Measurements from ENCODE around the gene LURAP1L. TPM values are rescaled to one million over a fixed set of nuclear protein-coding genes. Genes with fewer than 3 reads are reported as not detected.

The LURAP1L gene
- total RNA-seq, 1 donor from 2014 or later, result 25.6 TPM

- Mint-ChIP-seq H3K4me3 (ENCODE audit: unreplicated experiment) (no peak overlapping the region), H3K4me1 (ENCODE audit: low read depth, unreplicated experiment) (peaks cover 57% of the 10 kb centered on the region), H3K27me3 (ENCODE audit: unreplicated experiment) (peaks cover 10% of the 10 kb centered on the region), H3K27ac (ENCODE audit: unreplicated experiment) (peak overlapping the region; percentile 96), H3K9me3 (ENCODE audit: unreplicated experiment) (peaks cover 10% of the 10 kb centered on the region), H3K36me3 (ENCODE audit: unreplicated experiment) (peaks cover 9% of the 10 kb centered on the region)
- DNase-seq, result no peak
- no peak for TF ChIP-seq CTCF (IDR thresholded peaks at IDR 0.05; ENCODE audit: partially characterized antibody, unreplicated experiment)
Observed at GRCh38 chr9:12796601-12797000, 21.8 kb downstream of the LURAP1L start.

GRCh38 chr9:12797037-12797436 is 22.2 kb downstream of the LURAP1L start:
- Mint-ChIP-seq H3K27ac (ENCODE audit: unreplicated experiment) (peak overlapping the region; percentile 96), H3K4me1 (ENCODE audit: low read depth, unreplicated experiment) (peaks cover 56% of the 10 kb centered on the region), H3K4me3 (ENCODE audit: unreplicated experiment) (peak overlapping the region; percentile 39), H3K9me3 (ENCODE audit: unreplicated experiment) (peaks cover 10% of the 10 kb centered on the region), H3K36me3 (ENCODE audit: unreplicated experiment) (peaks cover 11% of the 10 kb centered on the region), H3K27me3 (ENCODE audit: unreplicated experiment) (peaks cover 10% of the 10 kb centered on the region)
- TF ChIP-seq CTCF (IDR thresholded peaks at IDR 0.05; ENCODE audit: partially characterized antibody, unreplicated experiment), result no peak
- no peak for DNase-seq

GRCh38 chr9:12798066-12798770 is 23.4 kb downstream of the LURAP1L start:
- peaks cover 10% of the 10 kb centered on the region for H3K27me3 Mint-ChIP-seq (ENCODE audit: unreplicated experiment)
- peak overlapping the region; percentile 98 for H3K27ac Mint-ChIP-seq (ENCODE audit: unreplicated experiment)
- peaks cover 56% of the 10 kb centered on the region for H3K4me1 Mint-ChIP-seq (ENCODE audit: low read depth, unreplicated experiment)
- H3K9me3 Mint-ChIP-seq (ENCODE audit: unreplicated experiment), result peaks cover 16% of the 10 kb centered on the region
- H3K4me3 Mint-ChIP-seq (ENCODE audit: unreplicated experiment), result peak overlapping the region; percentile 72
- H3K36me3 Mint-ChIP-seq (ENCODE audit: unreplicated experiment), result peaks cover 20% of the 10 kb centered on the region
- no peak for TF ChIP-seq CTCF (IDR thresholded peaks at IDR 0.05; ENCODE audit: partially characterized antibody, unreplicated experiment)
- DNase-seq, result peak; percentile 29

- Mint-ChIP-seq H3K4me1 (ENCODE audit: low read depth, unreplicated experiment) (peaks cover 35% of the 10 kb centered on the region), H3K27ac (ENCODE audit: unreplicated experiment) (no peak overlapping the region), H3K27me3 (ENCODE audit: unreplicated experiment) (peaks cover 10% of the 10 kb centered on the region), H3K36me3 (ENCODE audit: unreplicated experiment) (peaks cover 20% of the 10 kb centered on the region), H3K4me3 (ENCODE audit: unreplicated experiment) (no peak overlapping the region), H3K9me3 (ENCODE audit: unreplicated experiment) (peaks cover 16% of the 10 kb centered on the region)
- TF ChIP-seq CTCF (IDR thresholded peaks at IDR 0.05; ENCODE audit: partially characterized antibody, unreplicated experiment), result no peak
- no peak for DNase-seq
Observed at GRCh38 chr9:12801187-12801586, 26.4 kb downstream of the LURAP1L start.

GRCh38 chr9:12801663-12802062 is 26.8 kb downstream of the LURAP1L start:
- Mint-ChIP-seq H3K9me3 (ENCODE audit: unreplicated experiment) (peaks cover 16% of the 10 kb centered on the region), H3K36me3 (ENCODE audit: unreplicated experiment) (peaks cover 20% of the 10 kb centered on the region), H3K27ac (ENCODE audit: unreplicated experiment) (peak overlapping the region; percentile 75), H3K4me1 (ENCODE audit: low read depth, unreplicated experiment) (peaks cover 33% of the 10 kb centered on the region), H3K4me3 (ENCODE audit: unreplicated experiment) (no peak overlapping the region), H3K27me3 (ENCODE audit: unreplicated experiment) (peaks cover 10% of the 10 kb centered on the region)
- TF ChIP-seq CTCF (IDR thresholded peaks at IDR 0.05; ENCODE audit: partially characterized antibody, unreplicated experiment), result no peak
- DNase-seq, result no peak

Measured in glutamatergic neuron (in vitro differentiated cells).